GM06990 (cell line): Measurements from ENCODE around the gene PLXDC2.

Experiments used
- DNase-seq: peaks from one replicate; pipeline ENCODE4 v3.0.0-alpha.2; 2011; ENCODE audit not compliant: insufficient read length; ENCODE audit errors: extremely low read depth
- H3K27me3 ChIP-seq: replicated peaks from 2 replicates; pipeline ENCODE4 v1.6.0; 2011; ENCODE audit warnings: low read length; ENCODE audit not compliant: control insufficient read depth, insufficient read depth
- H3K36me3 ChIP-seq: 2 replicates; pipeline ENCODE4 v1.5.1; 2011; ENCODE audit warnings: low read length; ENCODE audit not compliant: control insufficient read depth, insufficient read depth
- H3K4me3 ChIP-seq: replicated peaks from 2 replicates; pipeline ENCODE4 v1.5.1; 2011; ENCODE audit warnings: low read depth, mild to moderate bottlenecking, control low read depth, low read length
- CTCF ChIP-seq: IDR thresholded peaks from 2 replicates; pipeline ENCODE4 v1.5.1; 2011; ENCODE audit warnings: low read length, control low read depth, mild to moderate bottlenecking, inconsistent platforms; ENCODE audit not compliant: insufficient read depth, poor library complexity, severe bottlenecking

The PLXDC2 gene

DNA sequence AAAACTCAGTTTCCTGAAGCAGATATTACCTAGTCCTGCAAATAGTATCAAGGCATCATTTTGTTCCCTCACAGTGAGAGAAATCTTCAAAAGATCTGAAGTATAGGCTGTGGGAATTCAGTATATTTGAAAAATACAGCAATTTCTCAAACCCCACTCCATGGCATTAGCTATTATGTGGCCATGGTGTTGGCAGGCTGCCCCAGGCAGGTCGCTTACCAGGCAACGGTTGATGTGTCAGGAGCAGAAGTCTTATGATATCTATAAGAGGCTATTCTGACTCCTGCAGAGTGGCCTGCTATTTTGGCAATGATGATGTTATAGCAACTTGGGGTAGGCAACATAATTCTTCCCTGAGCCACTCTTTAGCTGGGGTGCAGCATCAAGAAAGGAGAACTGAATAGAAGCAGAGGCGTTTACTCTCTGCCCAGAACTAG is 187.9 kb downstream of the PLXDC2 start:
- Histone ChIP-seq H3K36me3 (no peaks in the 10 kb centered on the region), H3K4me3 (no peak overlapping the region), H3K27me3 (no peaks in the 10 kb centered on the region)
- DNase-seq = peak; percentile 41
- no peak for TF ChIP-seq CTCF

- H3K36me3 ChIP-seq = no peaks in the 10 kb centered on the region
- TF ChIP-seq CTCF = no peak
- no peak for DNase-seq
- H3K4me3 ChIP-seq = no peak overlapping the region
- no peaks in the 10 kb centered on the region for H3K27me3 ChIP-seq
Observed at GRCh38 chr10:20005638-20006037, 189.4 kb downstream of the PLXDC2 start.

DNA sequence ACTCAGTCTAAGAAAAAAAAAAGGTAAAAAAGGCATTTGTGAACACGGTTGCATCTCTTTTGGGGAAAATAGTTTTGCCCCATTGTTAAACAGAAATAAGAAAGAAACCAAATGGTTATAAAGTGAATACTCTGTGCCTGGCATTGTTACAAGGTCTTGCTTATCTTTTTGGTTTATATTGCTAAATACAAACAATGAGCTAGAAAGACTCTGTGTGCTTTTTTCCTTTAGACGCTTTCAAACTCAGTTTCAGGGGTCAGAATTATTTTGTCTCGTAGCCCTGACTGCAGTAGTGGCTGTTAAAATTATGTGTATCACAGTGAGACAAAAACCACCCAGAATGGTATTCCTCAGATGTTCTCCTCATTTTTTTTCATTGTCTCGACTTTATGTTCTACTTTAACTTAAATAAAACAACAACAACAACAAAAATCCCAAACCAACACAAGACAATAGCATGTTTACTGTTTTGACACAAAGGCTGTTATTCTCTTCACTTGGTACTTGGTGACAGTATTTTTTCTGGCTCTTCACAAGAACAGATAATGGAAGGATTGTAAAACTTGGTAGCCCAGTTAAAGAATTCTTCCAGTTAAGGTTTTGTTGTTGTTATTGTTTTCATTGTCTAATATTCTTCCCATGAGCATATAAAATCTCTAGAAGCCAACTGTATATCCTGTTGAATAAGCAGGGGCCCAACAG is 190.1 kb downstream of the PLXDC2 start:
- no peak overlapping the region for H3K4me3 ChIP-seq
- DNase-seq = no peak
- no peaks in the 10 kb centered on the region for H3K27me3 ChIP-seq
- no peaks in the 10 kb centered on the region for H3K36me3 ChIP-seq
- no peak for TF ChIP-seq CTCF

DNA sequence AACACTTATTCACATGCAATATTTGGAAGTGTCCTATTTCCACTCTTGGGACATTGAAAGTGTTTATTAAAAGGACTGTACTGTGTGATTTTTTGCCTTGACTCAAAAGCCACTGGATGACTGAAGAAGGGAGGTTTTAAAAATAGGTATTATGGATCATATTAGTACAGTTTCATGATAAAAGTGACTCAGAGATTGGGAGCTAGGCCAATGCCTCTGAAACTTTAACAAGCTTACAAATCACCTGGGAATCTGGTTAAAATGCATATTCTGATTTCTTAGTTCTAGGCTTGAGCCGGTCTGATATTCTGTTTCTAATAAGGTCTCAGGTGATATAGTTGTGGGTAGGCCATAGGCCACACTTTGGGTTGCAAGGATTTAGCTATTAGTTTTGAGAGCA is 191.2 kb downstream of the PLXDC2 start:
- no peak overlapping the region for H3K4me3 ChIP-seq
- H3K27me3 ChIP-seq = no peaks in the 10 kb centered on the region
- H3K36me3 ChIP-seq = no peaks in the 10 kb centered on the region
- no peak for TF ChIP-seq CTCF
- DNase-seq = no peak

GRCh38 chr10:20013991-20014750 is 197.9 kb downstream of the PLXDC2 start:
- Histone ChIP-seq H3K4me3 (no peak overlapping the region), H3K27me3 (no peaks in the 10 kb centered on the region), H3K36me3 (no peaks in the 10 kb centered on the region)
- no peak for DNase-seq
- no peak for TF ChIP-seq CTCF
